Coronary artery (tissue), 2 donors: ENCODE results near the gene HEATR5B.

Experiments used
- DNase-seq: peaks from one replicate; pipeline ENCODE4 v3.0.0-alpha.2; 2017; ENCODE audit warnings: low spot score
- H3K27ac ChIP-seq, 2 donors: fragments of 200-600 bp; sonication (generic); one replicate each; pipeline ENCODE4 v1.5.1; 2016 to 2019
- H3K4me3 ChIP-seq: fragments of 200-600 bp; sonication (generic); 2 replicates; pipeline ENCODE4 v1.5.1; 2016; ENCODE audit warnings: mild to moderate bottlenecking, moderate library complexity
- CTCF ChIP-seq: fragments of 200-600 bp; sonication (generic); IDR thresholded peaks from one replicate; pipeline ENCODE4 v1.5.1; 2019; ENCODE audit warnings: antibody characterized with exemption

Gene HEATR5B

GRCh38 chr2:36964496-36965058 is 119.6 kb downstream of the HEATR5B start:
- no peak for TF ChIP-seq CTCF
- Histone ChIP-seq H3K4me3 (peak overlapping the region; percentile 84), H3K27ac (no peak overlapping the region)
- DNase-seq: no peak

- Histone ChIP-seq H3K4me3 (no peak overlapping the region), H3K27ac (no peak overlapping the region)
- DNase-seq: no peak
- no peak for TF ChIP-seq CTCF
Observed at GRCh38 chr2:36963734-36964133, 120.4 kb downstream of the HEATR5B start.

GRCh38 chr2:36963106-36963505 is 121.1 kb downstream of the HEATR5B start:
- Histone ChIP-seq H3K4me3 (no peak overlapping the region), H3K27ac (no peak overlapping the region)
- no peak for DNase-seq
- no peak for TF ChIP-seq CTCF

GRCh38 chr2:36960773-36961172 is 123.4 kb downstream of the HEATR5B start:
- DNase-seq: no peak
- Histone ChIP-seq H3K4me3 (no peak overlapping the region), H3K27ac (no peak overlapping the region)
- no peak for TF ChIP-seq CTCF

GRCh38 chr2:36960005-36960675 is 124.0 kb downstream of the HEATR5B start:
- Histone ChIP-seq H3K4me3 (no peak overlapping the region), H3K27ac (no peak overlapping the region)
- no peak for DNase-seq
- no peak for TF ChIP-seq CTCF

GRCh38 chr2:36954977-36955607 is 129.1 kb downstream of the HEATR5B start:
- no peak for TF ChIP-seq CTCF
- Histone ChIP-seq H3K4me3 (no peak overlapping the region), H3K27ac (no peak overlapping the region)
- no peak for DNase-seq

- TF ChIP-seq CTCF: no peak
- DNase-seq: no peak
- H3K4me3 ChIP-seq: no peak overlapping the region
- H3K27ac ChIP-seq: no peak overlapping the region
Observed at GRCh38 chr2:36952748-36953197, 131.4 kb downstream of the HEATR5B start.
